K562 (cell line): Measurements from ENCODE around the gene NAV2. TPM values are rescaled to one million over a fixed set of nuclear protein-coding genes. Genes with fewer than 3 reads are reported as not detected.

Experiments used
- ATAC-seq: fragments of 200-7000 bp; cut with Tn5 transposase; 3 replicates; pipeline ENCODE4 v1.9.1; 2020; ENCODE audit warnings: moderate library complexity
- BruUV-seq: library from RNA; stranded (reverse); fragments of 400-500 nt; replicated peaks from 2 replicates; lab custom pipeline; 2021; lab: Mats Ljungman, UMichigan
- CTCF ChIA-PET: fragments of 300-600 bp; formaldehyde crosslinking; extraction: SDS; loops from one replicate; lab custom pipeline; 2021; ENCODE audit warnings: low intra/inter-chr PET ratio; lab: Yijun Ruan, JAX
- POLR2A ChIA-PET: fragments of 300-600, 350-650 bp; sonication (Branson Sonifier 250); formaldehyde crosslinking; extraction: SDS; loops from one replicate; lab custom pipeline; 2021; ENCODE audit warnings: antibody characterized with exemption, inconsistent platforms; lab: Yijun Ruan, JAX
- DNase-seq, 4 experiments: peaks; one replicate each; pipeline versions ENCODE4 v3.0.0 to v3.0.0-alpha.2; 2011 to 2018; ENCODE audit warnings: low spot score in 3 of 4, mixed read lengths in 3 of 4; ENCODE audit errors: extremely low read depth in 1 of 4
- FAIRE-seq: peaks from 2 replicates; lab custom pipeline; 2011; peaks lifted over from hg19 to GRCh38; lab: Jason Lieb, UNC
- H2AFZ ChIP-seq: 2 replicates; pipeline ENCODE4 v1.6.0; 2011; ENCODE audit warnings: low read depth, low read length, control low read depth, inconsistent platforms
- H3K27ac ChIP-seq: fragments of 200-600 bp; 3 replicates; pipeline ENCODE4 v1.8.0; 2011; ENCODE audit warnings: low read depth, mild to moderate bottlenecking, control low read depth, inconsistent platforms, low read length, moderate library complexity, mixed read lengths; ENCODE audit errors: extremely low read depth
- H3K27me3 ChIP-seq, 2 experiments: fragments of 300-600 bp in 1 of 2; 2 replicates in 1 of 2; 3 replicates in 1 of 2; pipeline versions ENCODE4 v1.6.0 to v1.8.0; 2011; ENCODE audit warnings: inconsistent platforms in 2 of 2, low read length in 2 of 2, mild to moderate bottlenecking in 1 of 2, mixed read lengths in 1 of 2, moderate library complexity in 1 of 2; ENCODE audit not compliant: control insufficient read depth in 2 of 2, insufficient read depth in 2 of 2
- H3K36me3 ChIP-seq: fragments of 300-600 bp; 3 replicates; pipeline ENCODE4 v1.8.0; 2011; ENCODE audit warnings: mild to moderate bottlenecking, low read length, inconsistent platforms; ENCODE audit not compliant: control insufficient read depth, insufficient read depth
- H3K4me1 ChIP-seq, 2 experiments: fragments of 200-600 bp in 1 of 2; replicated peaks in 1 of 2; 2 replicates in 1 of 2; 3 replicates in 1 of 2; pipeline versions ENCODE4 v1.5.1 to v1.8.0; 2011; ENCODE audit warnings: inconsistent platforms in 2 of 2, low read length in 2 of 2, mild to moderate bottlenecking in 1 of 2, mixed read lengths in 1 of 2, moderate library complexity in 1 of 2; ENCODE audit not compliant: control insufficient read depth in 2 of 2, insufficient read depth in 2 of 2
- H3K4me2 ChIP-seq: 2 replicates; pipeline ENCODE4 v1.6.1; 2011; ENCODE audit warnings: low read length, control low read depth, inconsistent platforms, mixed read lengths; ENCODE audit not compliant: insufficient read depth
- H3K4me3 ChIP-seq: fragments of 200-600 bp; sonication (generic), shearing (Covaris generic); 2 replicates; pipeline ENCODE4 v1.5.1; 2016; ENCODE audit warnings: control low read depth, inconsistent platforms
- H3K79me2 ChIP-seq: fragments of 200-600 bp; 3 replicates; pipeline ENCODE4 v1.8.0; 2011; ENCODE audit warnings: low read length, inconsistent platforms; ENCODE audit not compliant: control insufficient read depth, insufficient read depth
- H3K9ac ChIP-seq, 2 experiments: 2 replicates each; pipeline versions ENCODE4 v1.6.0 to v1.6.1; 2011; ENCODE audit warnings: low read depth in 2 of 2, low read length in 2 of 2, control low read depth in 1 of 2, inconsistent platforms in 1 of 2, mild to moderate bottlenecking in 1 of 2, mixed read lengths in 1 of 2; ENCODE audit not compliant: insufficient read depth in 1 of 2
- H3K9me1 ChIP-seq: one replicate; pipeline ENCODE4 v1.6.0; 2011; ENCODE audit warnings: inconsistent platforms, mild to moderate bottlenecking, low read length, moderate library complexity; ENCODE audit not compliant: control insufficient read depth, insufficient read depth
- H3K9me3 ChIP-seq: replicated peaks from 2 replicates; pipeline ENCODE4 v1.5.1; 2011; ENCODE audit warnings: low read depth, low read length, inconsistent platforms; ENCODE audit not compliant: control insufficient read depth, insufficient read depth
- H4K20me1 ChIP-seq: replicated peaks from 2 replicates; pipeline ENCODE4 v1.6.1; 2011; ENCODE audit warnings: low read length, inconsistent platforms, mixed read lengths; ENCODE audit not compliant: control insufficient read depth, insufficient read depth
- ADNP ChIP-seq: fragments of 200-800 bp; sonication (Bioruptor generic); IDR thresholded peaks from 2 replicates; pipeline ENCODE4 v1.6.1; 2016; ENCODE audit warnings: missing genetic modification characterization, missing compliant biosample characterization
- FOXP1 ChIP-seq: sonication (generic); formaldehyde crosslinking; IDR thresholded peaks from 2 replicates; pipeline ENCODE4 v1.8.0; 2022; ENCODE audit warnings: mild to moderate bottlenecking, missing genetic modification reagents
- PHF20 ChIP-seq: fragments of 450-650 bp; IDR thresholded peaks from 2 replicates; pipeline ENCODE4 v1.6.1; 2018; ENCODE audit not compliant: partially characterized antibody
- SAP30 ChIP-seq: fragments of 200-600 bp; sonication (generic); IDR thresholded peaks from 2 replicates; pipeline ENCODE4 v1.6.1; 2012; ENCODE audit warnings: borderline replicate concordance, low read depth, mild to moderate bottlenecking, moderate library complexity, low read length, control low read depth, inconsistent platforms; ENCODE audit not compliant: insufficient read depth, poor library complexity, severe bottlenecking
- ZFP30 ChIP-seq: fragments of 250-450 bp; sonication (Bioruptor Pico); IDR thresholded peaks from 2 replicates; pipeline ENCODE4 v1.8.0; 2022; ENCODE audit warnings: moderate library complexity, mild to moderate bottlenecking, inconsistent platforms, borderline replicate concordance
- ZKSCAN8 ChIP-seq: fragments of 200-800 bp; sonication (Bioruptor generic); IDR thresholded peaks from 2 replicates; pipeline ENCODE4 v1.6.1; 2016; ENCODE audit warnings: missing genetic modification characterization, missing compliant biosample characterization
- ZNF408 ChIP-seq: fragments of 250-450 bp; sonication (Bioruptor Pico); IDR thresholded peaks from 2 replicates; pipeline ENCODE4 v1.4.0; 2020; ENCODE audit warnings: low read depth, mild to moderate bottlenecking, moderate library complexity
- ZNF586 ChIP-seq: fragments of 450-650 bp; formaldehyde crosslinking; conservative IDR thresholded peaks from 2 replicates; pipeline ENCODE4 v1.4.0; 2020; ENCODE audit warnings: mild to moderate bottlenecking, moderate library complexity
- WGBS: fragments of 100-300 bp; shearing (Covaris generic); methylation state at CpG from one replicate; pipeline ENCODE4 v1.1.6; 2016; ENCODE audit warnings: low coverage, mixed read lengths; ENCODE audit not compliant: insufficient coverage; ENCODE audit errors: missing lambda C conversion rate; 5-methylcytosine and 5-hydroxymethylcytosine counted together
- in situ Hi-C: fragments of 300-500 bp; cut with MboI; formaldehyde crosslinking; loops from 4 replicates; pipeline ENCODE4 v1.15.0; 2018; ENCODE audit warnings: inconsistent platforms, mixed read lengths
- intact Hi-C: fragments of 100-400 bp; cut with micrococcal nuclease; formaldehyde crosslinking; loops from 2 replicates; pipeline ENCODE4 v1.14.2; 2022
- polyA plus RNA-seq, 8 experiments: library from polyadenylated mRNA; depleted of rRNA in 4 of 8; stranded (reverse) in 5 of 8; unstranded in 3 of 8; fragments of >200 nt; fragmentation: Nextera tagmentation in 2 of 8; fragmentation: Illumina TruSeq in 1 of 8; extraction: Ambion mirVana in 2 of 8; extraction: Trizol in 1 of 8; gene quantifications; 2 replicates each; pipeline versions ENCODE4 v1.2.1 to v1.2.3, GENCODE V29; 2011 to 2014; ENCODE audit warnings: inconsistent platforms in 1 of 8, missing spikeins in 1 of 8
- total RNA-seq, 7 experiments: library from RNA; depleted of rRNA in 6 of 7; stranded (reverse); fragments of >200 nt in 6 of 7; fragmentation: Illumina TruSeq in 2 of 7; extraction: Trizol in 2 of 7; gene quantifications; 2 replicates each; pipeline versions ENCODE4 v1.2.1 to v1.2.3, GENCODE V29; 2011 to 2021; ENCODE audit warnings: low replicate concordance in 1 of 7
- TF ChIP-seq, protein P1 (sequence below): sonication (generic); formaldehyde crosslinking; IDR thresholded peaks from 2 replicates; pipeline ENCODE4 v1.8.1; 2023; ENCODE audit warnings: mild to moderate bottlenecking, missing genetic modification reagents

NAV2 gene
- total and polyA plus RNA-seq, 9 of the 15 experiments (the other 6 are each of a cell fraction or from before 2014, with no cell fraction given), result 0.03 to 0.35 (median 0.05) TPM

DNA sequence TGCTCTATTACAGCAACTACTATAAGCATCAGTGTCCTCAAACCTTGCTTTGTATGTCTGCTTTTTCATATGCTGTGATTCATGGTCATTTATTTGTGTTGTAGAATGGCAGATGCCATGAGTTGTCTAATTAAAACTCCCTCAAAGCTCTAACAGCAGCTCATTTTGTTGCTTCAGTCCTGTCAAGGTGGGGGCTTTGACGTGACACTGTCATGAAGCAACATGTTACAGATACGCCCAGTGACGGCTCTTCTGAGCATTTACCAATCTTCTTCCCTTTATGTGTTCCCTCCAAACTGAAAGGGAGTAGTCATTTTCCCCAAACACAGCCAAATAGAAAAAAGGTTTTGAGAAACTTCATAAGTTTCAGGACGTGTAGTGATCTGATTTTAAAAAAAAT lies 340.9 kb downstream of the NAV2 start:
- no peak for TF ChIP-seq ZNF408 (CRISPR knock-in tag)
- Histone ChIP-seq H3K36me3 (no peaks in the 10 kb centered on the region), H3K9ac (no peak overlapping the region), H3K4me1 (peaks cover 0 to 4% of the 10 kb centered on the region in 2 experiments; a peak in 2 of 5 replicates), H3K27ac (no peak overlapping the region), H3K79me2 (no peaks in the 10 kb centered on the region), H3K9me1 (no peaks in the 10 kb centered on the region), H3K4me3 (no peak overlapping the region), H3K4me2 (no peak overlapping the region), H3K9me3 (no peaks in the 10 kb centered on the region), H2AFZ (no peak overlapping the region), H4K20me1 (no peaks in the 10 kb centered on the region), H3K27me3 (no peaks in the 10 kb centered on the region; a peak in 1 of 5 replicates)
- in situ Hi-C loops, result no loop called here
- BruUV-seq, result no TSS peak
- 27% methylated on average over 4 of the region's 4 CpGs for WGBS
- DNase-seq (no peak), ATAC-seq (no peak), FAIRE-seq (no peak)
- ChIA-PET POLR2A (no interaction called here), CTCF (no interaction called here)
- intact Hi-C loops, result no loop called here

DNA sequence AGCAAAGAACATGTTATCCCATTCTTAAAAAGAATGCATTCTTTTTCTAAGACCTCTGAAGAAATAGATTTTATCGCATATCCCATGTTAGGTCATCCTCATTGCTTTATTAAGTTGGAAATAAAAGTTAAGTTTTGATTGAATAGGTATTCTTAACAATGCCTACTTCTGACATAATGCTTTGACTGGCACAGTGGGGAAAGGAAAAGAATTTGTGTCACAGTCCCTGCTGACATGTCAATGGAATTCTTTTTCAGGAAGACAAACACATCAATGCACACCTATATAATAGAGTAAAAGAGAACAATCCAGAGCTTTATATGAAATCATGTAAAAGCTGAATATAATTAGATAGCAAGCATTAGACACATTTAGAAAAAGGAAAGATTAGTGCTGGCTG lies 341.9 kb downstream of the NAV2 start:
- no peak overlapping the region for H3K4me3 ChIP-seq
- no peaks in the 10 kb centered on the region for H3K9me1 ChIP-seq
- CTCF ChIA-PET, result no interaction called here
- H2AFZ ChIP-seq, result no peak overlapping the region
- POLR2A ChIA-PET, result interaction anchor here (0.6 to 1.7 kb wide), 3 partner anchors 10 to 255 kb away, joined by 3 to 4 read pairs (median 3); no protein-coding TSS in a partner anchor
- ATAC-seq, result no peak
- 27% methylated on average over 1 of the region's 1 CpG for WGBS
- no peak for DNase-seq
- TF ChIP-seq ZFP30 (no peak), ADNP (tag) (no peak), SAP30 (no peak), ZKSCAN8 (CRISPR knock-in tag) (no peak), FOXP1 (CRISPR knock-in tag) (no peak), PHF20 (no peak), ZNF586 (CRISPR knock-in tag) (no peak)
- TF ChIP-seq, protein P1, sequence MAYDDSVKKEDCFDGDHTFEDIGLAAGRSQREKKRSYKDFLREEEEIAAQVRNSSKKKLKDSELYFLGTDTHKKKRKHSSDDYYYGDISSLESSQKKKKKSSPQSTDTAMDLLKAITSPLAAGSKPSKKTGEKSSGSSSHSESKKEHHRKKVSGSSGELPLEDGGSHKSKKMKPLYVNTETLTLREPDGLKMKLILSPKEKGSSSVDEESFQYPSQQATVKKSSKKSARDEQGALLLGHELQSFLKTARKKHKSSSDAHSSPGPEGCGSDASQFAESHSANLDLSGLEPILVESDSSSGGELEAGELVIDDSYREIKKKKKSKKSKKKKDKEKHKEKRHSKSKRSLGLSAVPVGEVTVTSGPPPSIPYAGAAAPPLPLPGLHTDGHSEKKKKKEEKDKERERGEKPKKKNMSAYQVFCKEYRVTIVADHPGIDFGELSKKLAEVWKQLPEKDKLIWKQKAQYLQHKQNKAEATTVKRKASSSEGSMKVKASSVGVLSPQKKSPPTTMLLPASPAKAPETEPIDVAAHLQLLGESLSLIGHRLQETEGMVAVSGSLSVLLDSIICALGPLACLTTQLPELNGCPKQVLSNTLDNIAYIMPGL (CRISPR knock-in tag), result no peak
- in situ Hi-C loops (no loop called here), intact Hi-C loops (no loop called here)
- no TSS peak for BruUV-seq
- no peaks in the 10 kb centered on the region for H3K4me1 ChIP-seq
- H3K9ac ChIP-seq, result no peak overlapping the region
- no peak for FAIRE-seq
- no peaks in the 10 kb centered on the region for H3K36me3 ChIP-seq
- no peaks in the 10 kb centered on the region for H4K20me1 ChIP-seq
- H3K9me3 ChIP-seq, result no peaks in the 10 kb centered on the region
- no peak overlapping the region for H3K4me2 ChIP-seq
- H3K27ac ChIP-seq, result no peak overlapping the region
- no peaks in the 10 kb centered on the region for H3K79me2 ChIP-seq
- H3K27me3 ChIP-seq, result no peaks in the 10 kb centered on the region; a peak in 1 of 5 replicates
